ENCODE data around the gene TBC1D14. TPM values are rescaled to one million over a fixed set of nuclear protein-coding genes. Genes with fewer than 3 reads are reported as not detected.
A peak's percentile ranks its signal among the peaks of the same experiment; 100 is the strongest.

The TBC1D14 gene
- total and polyA plus RNA-seq, 2 donors from 2014 or later = 44.9 to 77.7 TPM

GRCh38 chr4:7043284-7044136 is 133.9 kb downstream of the TBC1D14 start, which contains the start of gene TADA2B:
Gene TADA2B (plus strand): TSS chr4:7043372. CDS start chr4:7043580, 208 bp downstream.
- H3K27ac ChIP-seq (ENCODE audit: low read depth in 2 of 2, low read length in 2 of 2) = peak within 1 kb of the TSS; percentile 86 to 88
- peak within 1 kb of the TSS; percentile 48 to 81 (median 74) for H3K9ac ChIP-seq (ENCODE audit: low read length in 3 of 3)
- DNase-seq (peak; percentile 34 to 90 (median 55)), FAIRE-seq (no peak)
- H3K4me1 ChIP-seq (ENCODE audit: control insufficient read depth in 2 of 3, insufficient read depth in 2 of 3, low read depth in 1 of 3, low read length in 3 of 3) = peaks cover 2 to 37% (median 25%) of the 10 kb centered on the region in 3 donors
- TF ChIP-seq CTCF (IDR thresholded peaks at IDR 0.05; ENCODE audit: borderline replicate concordance, extremely low read depth, insufficient read depth) = no peak
- no peaks in the 10 kb centered on the region for H3K27me3 ChIP-seq (ENCODE audit: control insufficient read depth, insufficient read depth, low read length)
- H3K36me3 ChIP-seq (ENCODE audit: control insufficient read depth in 2 of 3, insufficient read depth in 3 of 3, low read length in 3 of 3) = no peaks in the 10 kb centered on the region
- H3K4me3 ChIP-seq (ENCODE audit: low read length in 3 of 3) = peak within 1 kb of the TSS; percentile 75 to 94 (median 89)
- intact Hi-C loops (cut with DNase I) = no loop called here
- no peaks in the 10 kb centered on the region for H3K9me3 ChIP-seq (ENCODE audit: control insufficient read depth in 2 of 3, insufficient read depth in 1 of 3, low read length in 3 of 3)

- Histone ChIP-seq H3K27me3 (ENCODE audit: control insufficient read depth, insufficient read depth, low read length) (no peaks in the 10 kb centered on the region), H3K4me3 (ENCODE audit: low read length in 3 of 3) (peak overlapping the region; percentile 75 to 94 (median 89)), H3K4me1 (ENCODE audit: control insufficient read depth in 2 of 3, insufficient read depth in 2 of 3, low read depth in 1 of 3, low read length in 3 of 3) (peaks cover 2 to 37% (median 25%) of the 10 kb centered on the region in 3 donors), H3K9me3 (ENCODE audit: control insufficient read depth in 2 of 3, insufficient read depth in 1 of 3, low read length in 3 of 3) (no peaks in the 10 kb centered on the region), H3K9ac (ENCODE audit: low read length in 3 of 3) (peak overlapping the region; percentile 48 to 81 (median 74)), H3K36me3 (ENCODE audit: control insufficient read depth in 2 of 3, insufficient read depth in 3 of 3, low read length in 3 of 3) (no peaks in the 10 kb centered on the region), H3K27ac (ENCODE audit: low read depth in 2 of 2, low read length in 2 of 2) (peak overlapping the region; percentile 86 to 88)
- intact Hi-C loops (cut with DNase I) = no loop called here
- no peak for DNase-seq
- FAIRE-seq = no peak
- no peak for TF ChIP-seq CTCF (IDR thresholded peaks at IDR 0.05; ENCODE audit: borderline replicate concordance, extremely low read depth, insufficient read depth)
These were observed 134.7 kb downstream of the TBC1D14 start for GRCh38 chr4:7044137-7044930.

- intact Hi-C loops (cut with DNase I) = no loop called here
- TF ChIP-seq CTCF (IDR thresholded peaks at IDR 0.05; ENCODE audit: borderline replicate concordance, extremely low read depth, insufficient read depth) = no peak
- Histone ChIP-seq H3K4me3 (ENCODE audit: low read length in 3 of 3) (peak overlapping the region in 2 of 3 donors; percentile 30 to 89), H3K27ac (ENCODE audit: low read depth in 2 of 2, low read length in 2 of 2) (no peak overlapping the region), H3K9me3 (ENCODE audit: control insufficient read depth in 2 of 3, insufficient read depth in 1 of 3, low read length in 3 of 3) (no peaks in the 10 kb centered on the region), H3K9ac (ENCODE audit: low read length in 3 of 3) (peak overlapping the region in 1 of 3 donors; percentile 74), H3K4me1 (ENCODE audit: control insufficient read depth in 2 of 3, insufficient read depth in 2 of 3, low read depth in 1 of 3, low read length in 3 of 3) (peaks cover 2 to 37% (median 25%) of the 10 kb centered on the region in 3 donors), H3K27me3 (ENCODE audit: control insufficient read depth, insufficient read depth, low read length) (no peaks in the 10 kb centered on the region), H3K36me3 (ENCODE audit: control insufficient read depth in 2 of 3, insufficient read depth in 3 of 3, low read length in 3 of 3) (no peaks in the 10 kb centered on the region)
- DNase-seq (no peak), FAIRE-seq (no peak)
These were observed 135.9 kb downstream of the TBC1D14 start for GRCh38 chr4:7045553-7045952.

Data from kidney (tissue), 14 donors.